CD4-positive, alpha-beta T cell treated with Interleukin-12 subunit alpha and Interleukin-12 subunit beta, for 1 hour (primary cell): Measurements from ENCODE around the gene EMC10.

ENCODE experiments used
- DNase-seq: peaks from one replicate; pipeline ENCODE4 v3.0.0-alpha.2; 2020

The EMC10 gene

DNA sequence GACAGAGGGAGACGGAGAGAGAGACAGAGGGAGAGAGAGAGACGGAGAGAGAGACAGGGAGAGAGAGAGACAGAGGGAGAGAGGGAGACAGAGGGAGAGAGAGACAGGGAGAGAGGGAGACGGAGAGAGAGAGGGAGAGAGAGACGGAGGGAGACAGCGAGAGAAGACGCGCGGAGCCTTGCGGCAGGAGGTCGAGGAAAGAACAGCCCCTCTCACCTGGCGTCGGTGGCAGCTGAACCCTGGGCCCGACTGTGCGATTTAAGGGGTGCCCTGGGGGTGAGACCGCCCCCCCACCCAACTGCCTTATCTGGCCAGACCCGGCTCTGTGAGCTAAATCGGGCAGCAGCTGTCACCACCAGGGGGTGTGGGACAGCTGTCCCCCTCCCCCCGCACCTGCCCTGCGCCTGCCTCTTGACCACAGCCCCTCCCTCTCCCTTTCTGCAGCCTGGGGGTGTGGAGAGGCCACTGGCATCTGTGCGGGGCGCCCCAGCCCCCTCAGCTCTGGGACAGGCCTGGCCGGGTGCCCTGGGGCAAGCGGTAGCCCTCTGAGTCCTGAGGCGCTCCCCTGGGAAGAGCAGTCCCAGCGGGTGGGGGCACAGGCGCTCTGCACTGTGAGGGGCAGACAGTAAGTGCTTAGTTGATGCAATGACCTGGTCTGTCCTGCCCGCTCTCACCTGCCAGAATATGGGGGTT, 23.9 kb downstream of the EMC10 start:
- DNase-seq = no peak

DNA sequence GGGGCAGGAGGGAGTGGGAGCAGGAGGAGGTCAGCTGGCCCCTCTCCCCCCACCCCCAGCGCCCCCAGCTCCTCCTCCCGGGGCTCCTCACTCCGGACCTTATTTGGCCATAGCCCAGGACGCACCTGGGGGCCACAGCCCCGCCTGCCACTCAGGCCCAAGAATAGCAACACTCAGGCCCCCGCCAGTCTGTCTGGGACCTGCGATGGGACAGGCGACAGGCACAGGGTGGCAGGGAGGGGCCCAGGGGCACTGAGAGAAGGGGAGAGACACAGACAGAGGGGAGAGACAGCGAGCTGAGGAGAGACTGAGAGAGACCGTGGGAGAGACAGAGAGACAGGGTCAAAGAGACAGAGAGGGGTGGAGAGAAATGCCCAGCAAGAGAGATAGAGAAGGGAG, 24.4 kb downstream of the EMC10 start:
- no peak for DNase-seq

DNA sequence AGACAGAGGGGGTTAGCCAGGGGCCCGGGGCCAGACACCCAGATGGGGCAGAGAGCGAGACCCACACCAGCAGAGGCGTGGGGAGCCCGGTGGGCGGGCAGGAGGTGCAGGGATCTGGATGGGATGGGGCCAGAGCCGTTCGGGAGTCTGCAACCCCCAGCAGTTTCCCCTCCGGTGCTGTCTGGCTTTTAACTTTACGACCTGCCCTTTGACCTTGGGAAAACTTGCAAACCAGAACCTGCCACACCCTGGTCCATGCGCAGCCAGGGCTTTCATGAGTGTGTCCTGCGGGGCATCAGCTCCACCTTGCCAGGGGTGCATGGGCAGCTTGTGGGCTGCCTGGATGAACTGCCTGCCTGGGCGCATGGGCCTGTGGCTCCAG, 24.9 kb downstream of the EMC10 start:
- no peak for DNase-seq

DNA sequence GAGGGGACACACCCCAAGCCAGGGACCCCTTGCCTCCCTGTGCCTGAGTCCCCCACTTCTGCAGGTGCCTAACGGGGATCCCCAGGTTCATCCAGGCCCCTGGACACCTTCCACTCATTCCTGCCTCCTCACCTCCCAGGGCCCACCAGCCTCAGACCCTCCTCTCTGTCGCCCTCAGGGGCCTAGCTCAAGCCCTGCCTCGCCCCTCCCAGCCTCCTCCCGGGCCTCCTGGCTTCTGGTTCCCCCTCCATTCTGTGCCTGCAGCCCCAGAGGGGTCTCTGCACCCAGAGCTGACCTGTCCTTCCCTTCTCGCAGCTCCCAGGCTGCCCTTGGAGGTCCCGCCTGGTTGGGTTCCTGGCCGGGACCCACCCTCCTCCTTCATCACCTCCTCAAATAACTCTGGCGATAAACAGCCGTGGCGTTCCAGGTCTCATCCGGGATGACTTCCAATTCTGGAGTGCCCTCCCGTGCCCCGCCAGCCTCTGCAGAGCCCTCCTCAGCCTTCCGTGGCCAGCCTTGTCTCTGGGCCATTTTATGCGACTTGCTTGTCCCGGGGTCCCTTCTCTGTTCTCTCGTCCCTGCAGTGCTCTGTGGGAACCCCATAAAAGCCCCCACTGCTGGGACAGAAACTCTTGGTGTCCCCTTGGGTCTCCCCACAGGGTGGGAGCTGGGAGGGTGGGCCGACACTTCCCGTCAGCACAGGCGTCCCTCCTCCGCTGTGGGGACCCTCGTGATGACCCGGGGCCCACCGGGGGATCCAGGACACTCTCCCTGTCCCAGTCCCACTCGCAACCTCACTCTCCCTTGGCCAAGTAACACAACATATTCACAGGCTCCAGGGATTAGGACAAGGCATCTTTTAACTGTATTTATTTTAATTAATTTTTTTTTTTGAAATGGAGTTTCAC, 25.5 kb downstream of the EMC10 start:
- no peak for DNase-seq

DNA sequence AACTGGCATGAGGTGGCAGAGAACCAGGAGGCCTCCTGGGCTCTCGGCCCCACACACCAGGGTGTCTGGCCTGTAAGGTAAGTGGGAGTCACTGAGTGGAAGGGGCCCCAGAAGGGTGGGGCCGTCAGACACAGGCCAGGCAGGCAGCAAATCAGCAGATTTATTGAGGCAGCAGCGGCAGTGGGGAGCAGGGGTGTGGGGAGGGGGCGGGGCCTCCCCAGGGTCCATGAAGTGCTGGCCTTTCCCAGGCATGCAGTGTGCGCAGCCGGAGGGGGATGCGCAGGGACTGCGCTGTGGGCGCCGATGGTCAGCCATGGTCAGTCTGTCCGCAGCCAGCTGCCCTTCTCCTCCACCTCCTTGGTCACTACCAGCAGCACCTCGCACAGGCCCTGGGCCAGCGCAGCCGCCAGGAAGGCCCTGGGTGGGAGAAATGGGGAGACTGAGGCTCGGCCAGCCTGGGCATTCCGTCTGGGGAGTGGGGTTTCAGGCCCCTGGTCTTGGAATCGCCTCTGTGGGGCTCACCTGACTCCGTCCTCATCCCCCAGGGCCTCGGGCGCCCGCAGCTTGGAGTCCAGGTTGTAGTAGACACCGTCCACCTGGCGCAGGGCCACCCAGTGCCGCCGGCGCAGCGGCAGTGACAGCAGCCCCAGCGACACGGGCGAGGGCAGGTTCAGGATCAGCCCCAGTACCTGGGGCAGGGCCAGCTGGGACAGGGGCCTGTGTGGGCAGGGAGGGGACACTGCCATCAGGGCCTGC, 29.7 kb downstream of the EMC10 start:
- DNase-seq = no peak

DNA sequence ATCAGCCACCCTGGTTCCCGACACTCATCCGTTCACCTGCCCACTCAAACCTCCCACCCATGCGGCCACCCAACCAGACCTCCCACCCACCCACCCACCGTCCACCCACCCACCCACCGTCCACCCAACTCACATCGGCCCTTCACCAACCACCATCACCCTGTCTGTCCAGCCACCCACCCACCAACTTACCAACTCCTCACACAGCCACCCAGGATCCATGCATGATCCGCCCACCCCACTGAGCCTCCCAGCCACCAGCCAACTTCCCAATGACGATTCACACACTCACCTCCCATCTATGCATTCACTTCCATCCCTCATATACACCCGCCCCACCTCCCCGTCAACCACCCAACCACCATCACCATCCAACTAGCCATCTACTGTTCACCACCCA, 30.4 kb downstream of the EMC10 start:
- DNase-seq = no peak

DNA sequence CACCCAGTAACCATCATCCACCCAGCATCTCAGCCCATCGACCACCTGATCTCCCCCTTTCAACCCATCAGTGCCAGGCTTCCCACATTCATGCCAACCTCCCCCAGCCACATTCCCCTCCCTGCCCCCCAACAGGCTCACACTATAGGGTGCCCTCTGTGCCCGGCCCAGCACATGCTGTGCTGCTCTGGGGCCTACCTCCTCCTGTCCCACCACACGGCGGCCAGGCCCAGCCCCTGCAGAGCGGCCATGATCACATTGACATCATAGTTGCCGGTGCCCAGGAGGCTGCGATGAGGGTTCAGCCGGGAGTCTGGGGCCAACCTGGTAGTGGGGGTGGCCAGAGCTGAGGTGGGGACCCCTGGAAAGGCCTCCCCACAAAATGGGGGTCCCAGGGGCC, 31.1 kb downstream of the EMC10 start:
- no peak for DNase-seq

DNA sequence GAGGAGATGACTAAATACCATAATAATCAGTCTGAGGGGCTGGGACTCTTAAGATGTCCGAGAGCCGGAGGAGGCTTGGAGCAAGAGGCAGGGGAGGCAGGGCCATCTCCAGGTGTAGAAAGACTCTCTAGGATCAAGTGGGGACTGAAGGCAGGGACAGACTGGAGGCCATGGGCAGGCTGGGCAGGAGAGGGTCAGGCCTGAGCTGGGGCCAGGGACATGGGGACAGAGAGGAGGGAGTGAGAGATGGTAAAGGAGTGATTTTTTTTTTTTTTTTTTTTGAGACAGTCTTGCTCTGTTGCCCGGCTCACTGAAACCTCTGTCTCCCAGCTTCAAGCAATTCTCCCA, 32.5 kb downstream of the EMC10 start:
- DNase-seq = no peak

DNA sequence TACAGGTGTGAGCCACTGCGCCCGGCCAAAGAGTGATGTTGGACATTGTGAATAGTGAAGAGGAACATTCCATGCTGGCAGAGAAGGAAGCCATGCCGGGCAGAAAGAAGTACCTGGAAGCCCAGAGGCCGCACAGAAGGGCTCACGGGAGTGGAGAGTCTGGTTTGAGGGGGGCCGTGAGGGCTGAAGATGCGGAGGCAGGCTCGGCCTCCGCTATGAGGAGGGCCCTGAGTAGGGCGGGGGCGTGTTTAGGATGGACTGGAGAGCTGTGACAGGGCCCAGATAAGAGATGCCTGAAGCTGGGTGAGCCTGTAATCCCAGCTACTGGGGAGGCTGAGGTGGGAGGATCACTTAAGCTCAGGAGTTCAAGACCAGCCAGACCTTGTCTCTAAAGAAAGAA, 33.1 kb downstream of the EMC10 start:
- DNase-seq = no peak

DNA sequence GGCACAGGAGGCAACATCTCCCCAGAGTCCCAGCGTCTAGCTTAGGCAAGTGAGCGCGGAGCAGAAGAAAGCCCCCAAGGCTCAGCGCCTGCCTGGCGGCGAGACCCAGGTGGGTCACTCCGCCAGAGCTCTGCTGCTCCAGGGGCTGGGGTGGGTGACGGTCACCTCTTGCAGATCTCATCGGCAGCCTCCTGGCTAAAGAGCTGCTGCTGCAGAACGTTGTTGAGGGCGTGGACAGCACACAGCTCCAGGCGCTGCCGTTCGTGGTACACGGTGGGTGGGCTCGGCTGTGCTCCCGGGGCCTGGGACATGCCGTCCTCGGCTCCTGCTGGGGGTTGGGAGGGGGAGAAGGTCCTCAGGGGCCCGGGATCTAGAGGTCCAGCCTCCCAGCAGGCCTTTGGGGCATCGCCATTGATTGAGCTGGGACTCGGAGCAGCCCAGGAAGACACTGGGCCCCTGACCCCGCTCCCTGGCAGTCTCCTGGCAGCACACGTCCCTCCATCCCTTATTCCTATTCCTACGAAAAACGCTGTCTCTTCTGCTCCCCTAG, 33.9 kb downstream of the EMC10 start:
- no peak for DNase-seq

DNA sequence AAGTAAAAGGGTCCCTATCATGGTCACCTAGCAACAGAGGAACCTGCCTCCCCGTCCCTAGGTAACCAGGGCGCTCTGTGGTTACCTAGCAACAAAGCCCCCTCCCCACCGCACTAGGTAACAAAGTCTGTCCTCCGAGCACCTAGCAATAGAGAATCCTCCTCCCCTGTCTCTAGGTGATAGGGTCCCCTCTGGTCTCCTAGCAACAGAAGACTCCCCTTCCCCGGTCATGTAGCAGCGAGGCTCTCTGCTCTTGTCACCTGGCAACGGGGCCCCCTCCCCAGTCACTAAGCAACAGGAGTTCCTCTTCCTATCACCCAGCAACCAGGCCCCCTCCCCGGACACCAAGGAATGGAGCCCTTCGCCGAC, 34.4 kb downstream of the EMC10 start:
- no peak for DNase-seq

DNA sequence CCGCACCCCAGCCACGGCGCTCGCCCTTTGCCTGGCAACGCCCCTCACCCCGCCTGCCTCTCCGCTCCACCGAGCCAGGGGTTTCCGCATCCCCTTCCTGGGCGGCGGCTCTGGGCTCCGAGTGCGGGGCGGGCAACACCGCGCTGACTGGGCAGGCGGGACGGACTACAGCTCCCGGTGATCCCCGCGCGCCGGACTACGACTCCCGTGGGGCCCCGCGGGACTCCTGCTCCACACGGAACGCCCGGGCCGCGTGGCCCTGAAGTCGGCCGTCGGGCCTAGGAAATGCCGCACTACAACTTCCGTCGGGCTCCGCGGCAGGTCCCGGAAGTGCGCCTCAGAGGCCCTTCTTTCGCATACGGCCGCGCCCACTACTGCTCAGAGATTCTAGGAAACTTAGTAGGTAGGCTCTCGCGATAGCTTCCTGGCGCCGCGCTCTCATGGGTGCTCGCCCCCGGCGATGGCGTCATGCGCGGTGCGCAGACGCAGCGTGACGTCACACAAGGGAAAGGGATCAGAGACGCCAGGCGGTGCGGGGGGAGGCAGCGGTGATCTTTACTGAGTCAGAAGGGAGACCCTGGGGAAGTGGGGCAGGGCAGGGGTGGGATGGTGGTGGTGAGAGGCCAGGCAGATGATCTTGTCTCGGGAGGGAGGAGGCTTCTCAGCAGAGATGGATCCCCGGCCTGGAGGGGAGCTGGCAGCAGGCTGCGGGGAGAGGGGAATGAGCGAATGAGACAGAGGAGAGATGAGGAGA, 34.9 kb downstream of the EMC10 start, which contains the start of gene JOSD2:
Gene JOSD2, minus strand, starts transcription at position 123 of the 754 bp plus-strand sequence. CDS start 760 bp downstream, outside the sequence.
- DNase-seq = peak; percentile 99

DNA sequence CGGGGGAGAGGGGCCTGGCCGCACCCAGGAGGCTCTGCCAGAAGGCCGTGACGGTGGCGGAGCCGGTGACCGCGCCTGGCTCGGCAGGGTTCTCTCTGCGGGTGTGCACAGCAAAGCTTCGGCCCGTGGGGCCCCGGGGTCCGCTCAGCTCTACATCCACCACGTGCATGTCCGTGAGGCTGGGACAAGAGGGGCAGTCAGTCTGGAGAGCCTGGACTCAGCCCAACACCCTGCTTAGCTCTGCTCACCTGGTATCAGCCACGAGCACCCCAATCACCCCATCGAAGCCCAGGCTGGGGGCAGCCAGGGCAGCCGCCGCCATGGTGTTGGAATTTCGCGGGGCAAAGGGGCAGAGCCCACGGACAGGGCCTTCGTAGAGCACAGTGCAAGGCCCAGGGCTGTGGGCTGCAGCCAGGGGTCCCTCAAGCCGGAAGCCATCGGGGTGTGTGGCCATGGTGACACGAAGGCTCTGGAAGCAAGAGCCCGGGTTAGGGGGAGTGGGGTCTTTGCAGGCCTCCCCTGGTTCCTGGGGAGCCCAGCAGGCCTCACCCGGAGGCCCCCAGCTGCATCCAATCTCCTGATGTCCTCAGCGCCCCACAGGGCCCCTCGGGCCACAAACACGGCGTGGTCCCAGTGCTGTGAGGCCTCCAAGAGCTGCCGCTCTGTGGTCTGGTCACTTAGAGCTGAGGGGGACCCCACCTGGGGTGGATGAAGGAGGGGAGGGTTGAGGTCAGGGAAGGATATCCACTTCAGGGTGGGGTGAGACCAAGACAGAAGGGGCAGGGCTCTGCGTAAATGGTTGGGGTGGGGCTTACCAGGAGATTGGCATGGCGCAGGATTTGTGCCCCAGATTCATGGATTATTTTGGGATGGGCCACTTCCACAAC, 36.0 kb downstream of the EMC10 start:
- no peak for DNase-seq

DNA sequence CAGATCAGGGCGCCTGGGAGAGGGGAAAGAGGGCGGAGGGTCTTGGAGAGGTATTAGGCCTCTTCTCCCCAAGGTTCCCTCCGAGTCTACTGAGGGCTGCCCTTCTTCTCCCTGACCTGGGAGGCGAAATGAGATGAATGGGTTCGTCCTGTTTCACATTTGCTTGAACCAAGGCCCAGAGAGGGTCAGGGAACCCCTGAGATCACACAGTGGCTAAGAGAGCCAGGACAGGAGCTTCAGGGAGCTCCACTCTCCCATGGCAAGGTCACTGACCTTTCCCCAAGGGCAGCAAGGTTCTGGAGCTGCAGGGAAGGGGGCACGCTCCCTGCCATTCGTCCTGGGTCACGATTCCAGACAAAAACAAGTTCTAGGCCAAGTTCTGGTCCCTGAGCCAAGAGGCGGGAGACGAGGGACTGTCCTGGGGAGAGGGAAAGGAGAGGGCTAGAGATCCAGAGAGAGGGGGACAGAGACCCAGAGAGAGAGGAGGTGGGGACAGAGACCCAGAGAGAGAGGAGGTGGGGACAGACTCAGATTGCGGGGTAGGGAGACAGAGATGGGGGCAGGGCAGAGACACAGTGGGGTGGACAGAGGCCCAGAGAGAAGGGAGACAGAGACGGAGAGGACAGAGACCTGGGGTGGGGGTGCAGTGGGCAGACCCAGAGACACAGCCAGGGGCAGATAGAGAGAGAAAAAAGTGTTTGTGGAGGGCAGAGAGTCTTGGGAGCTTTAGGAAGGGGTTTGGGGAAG, 36.9 kb downstream of the EMC10 start:
- DNase-seq = no peak

DNA sequence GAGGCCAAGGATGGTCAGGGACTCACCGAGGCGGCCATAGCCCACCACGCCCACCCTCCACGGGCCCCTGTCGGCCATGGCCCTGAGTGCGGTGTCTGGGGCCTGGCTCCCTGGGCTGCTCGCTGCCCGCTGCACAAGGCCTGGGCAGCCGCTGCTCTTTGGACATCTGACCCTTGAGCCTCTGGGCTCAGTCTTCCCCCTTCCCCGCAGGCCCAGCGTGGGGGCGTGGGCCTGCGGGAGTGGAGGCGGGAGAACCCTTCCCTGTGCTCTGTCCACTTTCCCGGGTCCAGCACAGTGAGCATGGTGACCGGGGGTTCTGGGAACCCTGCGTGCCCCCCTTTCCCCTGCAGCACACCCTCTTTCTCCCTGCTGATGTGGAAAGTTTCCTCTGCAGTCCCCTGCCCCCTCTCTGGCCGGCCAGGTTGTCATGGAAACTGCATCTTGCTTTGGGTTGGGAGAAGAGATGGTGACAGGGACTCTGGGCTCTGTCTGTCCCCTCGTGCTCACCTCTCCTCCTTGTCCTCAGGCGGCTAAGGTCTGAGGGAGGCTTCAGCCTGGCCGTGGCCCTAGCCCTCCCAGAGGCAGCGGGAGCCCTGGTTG, 37.5 kb downstream of the EMC10 start, which contains the start of gene ASPDH:
Gene ASPDH, minus strand, starts transcription at position 168 of the 600 bp plus-strand sequence. Its CDS starts 90 bp downstream, at position 78.
- DNase-seq = no peak

DNA sequence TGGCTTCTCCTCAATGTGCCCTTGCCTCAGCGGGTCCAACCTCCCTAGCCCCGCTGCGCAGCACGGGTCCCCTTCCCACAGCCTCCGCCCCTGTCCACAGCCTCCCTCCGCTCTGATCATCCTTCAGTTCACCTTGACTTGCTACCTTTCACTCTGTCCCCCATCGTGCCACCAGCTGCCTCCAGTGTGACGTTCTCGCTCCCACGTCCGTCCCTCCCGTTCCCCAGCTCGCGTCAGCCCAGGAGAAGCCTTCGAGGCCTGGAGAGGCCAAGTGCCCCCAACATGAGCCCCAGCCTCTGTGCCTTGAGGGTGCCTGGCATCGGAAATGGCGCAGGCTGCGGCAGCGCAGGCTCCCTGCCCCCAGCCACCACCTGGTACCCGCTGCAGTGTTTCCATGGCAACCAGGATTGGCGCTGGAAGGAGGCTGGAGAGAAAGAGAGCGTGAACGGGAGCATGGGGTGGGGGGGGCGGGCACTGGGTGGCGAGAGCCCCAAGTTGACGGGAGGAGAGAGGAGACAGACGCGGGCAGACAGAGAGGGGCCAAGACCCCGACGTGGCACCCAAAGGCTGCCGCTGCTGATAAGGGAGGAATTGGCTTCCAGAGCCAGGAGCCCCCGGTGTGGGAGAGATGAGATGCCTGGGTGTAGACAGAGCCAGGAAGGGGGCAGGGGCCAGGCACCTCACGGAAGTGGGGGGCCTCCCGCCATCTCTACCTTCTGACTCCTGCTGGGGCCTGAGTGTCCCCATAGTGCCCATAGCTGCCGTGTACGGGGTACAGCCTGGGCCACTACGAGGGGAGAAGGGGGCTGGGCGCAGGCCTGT, 38.2 kb downstream of the EMC10 start:
- DNase-seq = no peak

DNA sequence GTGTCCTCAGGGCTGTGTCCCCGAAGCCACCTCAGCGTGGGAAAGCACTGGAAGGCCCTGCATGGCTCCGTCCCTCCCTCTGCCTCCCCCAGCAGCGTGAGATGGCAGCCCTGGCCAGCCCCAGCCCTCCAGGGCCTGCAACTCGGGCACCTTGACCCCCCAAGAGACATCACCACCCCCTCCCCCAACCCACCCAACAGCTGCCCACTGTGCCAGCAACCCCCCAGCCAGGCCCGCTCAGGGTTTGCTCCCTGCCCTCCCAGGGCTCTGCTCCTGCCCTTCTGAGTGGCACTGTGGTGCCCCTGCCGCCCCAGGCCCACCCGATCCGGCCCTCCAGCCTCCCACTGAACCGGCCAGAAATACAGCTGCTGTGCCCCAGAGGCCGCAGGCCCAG, 38.9 kb downstream of the EMC10 start:
- no peak for DNase-seq

DNA sequence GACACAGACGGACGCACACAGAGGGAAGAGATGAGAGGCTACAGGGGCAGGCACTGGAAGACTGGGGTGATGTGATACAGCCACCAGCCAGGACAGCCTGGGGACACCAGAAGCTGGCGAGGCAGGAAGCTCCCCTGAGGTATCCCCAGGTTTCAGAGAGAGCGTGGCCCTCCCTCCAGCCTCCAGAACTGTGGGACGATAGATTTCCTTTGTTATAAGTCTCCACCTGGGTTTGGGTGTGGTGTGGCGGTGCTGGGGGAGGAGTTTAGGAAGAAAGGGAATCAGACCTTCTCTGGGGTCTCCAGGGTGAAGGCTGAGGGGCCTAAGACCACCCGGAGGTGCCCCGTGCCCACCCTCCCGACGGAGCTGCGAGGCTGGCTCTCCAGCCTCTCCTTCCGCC, 40.1 kb downstream of the EMC10 start:
- DNase-seq = no peak

DNA sequence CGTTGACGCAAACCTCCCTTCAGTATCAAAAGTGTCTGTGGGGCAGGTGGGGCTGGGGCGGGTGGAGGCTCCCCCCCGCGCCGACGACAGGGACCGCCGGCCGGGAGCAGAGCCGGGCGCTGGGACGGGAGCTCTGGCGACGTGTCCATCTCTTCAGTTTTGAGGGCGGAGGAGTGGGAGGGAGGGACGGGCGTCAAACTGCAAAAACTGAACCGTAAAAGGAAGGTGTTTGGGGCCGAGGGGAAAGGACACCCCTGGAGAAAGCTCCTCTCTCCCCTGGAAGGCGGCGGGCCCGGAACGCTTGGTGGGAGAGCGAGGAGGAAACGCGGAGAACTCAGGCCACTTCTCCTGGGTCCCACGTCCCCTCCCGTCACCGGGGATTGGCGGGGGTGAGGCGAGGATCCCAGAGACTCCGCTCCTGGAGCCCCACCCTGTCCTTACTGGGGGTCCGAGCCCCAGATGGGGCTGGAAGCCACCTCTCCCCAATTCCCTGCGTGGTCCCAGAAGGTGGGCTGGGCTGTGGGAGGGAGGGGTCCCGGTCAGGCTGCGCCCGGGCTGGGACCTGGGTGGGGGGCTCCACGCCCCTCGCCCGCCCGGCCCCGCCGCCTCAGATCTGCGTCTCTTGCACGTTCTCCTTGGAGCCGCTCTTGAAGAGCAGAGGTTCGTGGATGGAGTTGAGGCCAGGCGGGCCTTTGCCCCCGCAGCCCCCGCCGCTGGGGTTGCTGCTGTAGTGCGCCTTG, 40.8 kb downstream of the EMC10 start:
- no peak for DNase-seq
